Measurements from ENCODE around the gene VGLL2.

Gene VGLL2

GRCh38 chr6:117263353-117263927, 1.9 kb upstream of the VGLL2 start:
- no peak for TF ChIP-seq CTCF (IDR thresholded peaks at IDR 0.05; ENCODE audit: low read depth, low read length, missing control alignments)
- DNase-seq (ENCODE audit: extremely low read depth, low read depth) = no peak
- no peak overlapping the region for H3K4me3 ChIP-seq (replicated peaks; ENCODE audit: low read depth, low read length)

GRCh38 chr6:117264369-117264691, 1.0 kb upstream of the VGLL2 start:
- DNase-seq (ENCODE audit: extremely low read depth, low read depth) = no peak
- H3K4me3 ChIP-seq (replicated peaks; ENCODE audit: low read depth, low read length) = no peak overlapping the region
- TF ChIP-seq CTCF (IDR thresholded peaks at IDR 0.05; ENCODE audit: low read depth, low read length, missing control alignments) = no peak

GRCh38 chr6:117264692-117265409, 507 bp upstream of the VGLL2 start:
- peak overlapping the region; percentile 12; the same call in 1 of the 2 replicates for H3K4me3 ChIP-seq (replicated peaks; ENCODE audit: low read depth, low read length)
- no peak for DNase-seq (ENCODE audit: extremely low read depth, low read depth)
- TF ChIP-seq CTCF (IDR thresholded peaks at IDR 0.05; ENCODE audit: low read depth, low read length, missing control alignments) = no peak

GRCh38 chr6:117266257-117267053, 1.1 kb downstream of the VGLL2 start:
- H3K4me3 ChIP-seq (replicated peaks; ENCODE audit: low read depth, low read length) = no peak overlapping the region
- no peak for TF ChIP-seq CTCF (IDR thresholded peaks at IDR 0.05; ENCODE audit: low read depth, low read length, missing control alignments)
- no peak for DNase-seq (ENCODE audit: extremely low read depth, low read depth)

GRCh38 chr6:117267054-117267347, 1.6 kb downstream of the VGLL2 start:
- TF ChIP-seq CTCF (IDR thresholded peaks at IDR 0.05; ENCODE audit: low read depth, low read length, missing control alignments) = no peak
- H3K4me3 ChIP-seq (replicated peaks; ENCODE audit: low read depth, low read length) = no peak overlapping the region
- no peak for DNase-seq (ENCODE audit: extremely low read depth, low read depth)

GRCh38 chr6:117267766-117268534, 2.6 kb downstream of the VGLL2 start:
- H3K4me3 ChIP-seq (replicated peaks; ENCODE audit: low read depth, low read length) = no peak overlapping the region
- TF ChIP-seq CTCF (IDR thresholded peaks at IDR 0.05; ENCODE audit: low read depth, low read length, missing control alignments) = peak; percentile 5
- no peak for DNase-seq (ENCODE audit: extremely low read depth, low read depth)
